Activated CD8-positive, alpha-beta memory T cell treated with anti-CD3 and anti-CD28 coated beads for 1 hour (primary cell): ENCODE results near the gene AEBP1.

Source experiments
- DNase-seq, 2 donors: peaks; one replicate each; pipeline ENCODE4 v3.0.0-alpha.2; 2020; ENCODE audit warnings: low read depth in 1 of 2; ENCODE audit errors: extremely low read depth in 1 of 2

Gene AEBP1

GRCh38 chr7:44140341-44140740 lies 36.2 kb downstream of the AEBP1 start:
- DNase-seq: no peak

GRCh38 chr7:44141221-44141850 lies 37.2 kb downstream of the AEBP1 start, which contains the start of gene MYL7:
MYL7 (minus strand) TSS chr7:44141332; CDS start chr7:44141305, 27 bp downstream.
- no peak for DNase-seq

DNA sequence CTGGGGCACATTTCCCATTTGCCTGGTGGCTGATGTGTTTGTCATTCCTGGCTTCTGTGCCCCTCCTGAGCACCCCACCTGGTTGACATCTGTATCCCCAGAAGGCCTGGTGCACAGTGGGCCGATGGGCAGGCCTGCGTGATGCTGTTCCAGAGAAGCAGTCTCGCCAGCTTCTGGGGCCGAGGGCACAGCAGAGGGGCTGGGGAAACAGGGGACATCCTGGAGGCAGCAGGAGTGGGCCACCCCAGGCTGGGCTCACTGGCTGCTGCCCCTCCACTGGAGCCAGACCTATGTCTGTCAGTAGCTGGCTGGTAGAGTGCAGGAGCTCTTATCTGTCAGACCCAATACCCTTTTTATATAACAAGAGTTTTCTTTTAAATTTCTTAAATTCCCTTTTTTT lies 37.9 kb downstream of the AEBP1 start:
- no peak for DNase-seq

DNA sequence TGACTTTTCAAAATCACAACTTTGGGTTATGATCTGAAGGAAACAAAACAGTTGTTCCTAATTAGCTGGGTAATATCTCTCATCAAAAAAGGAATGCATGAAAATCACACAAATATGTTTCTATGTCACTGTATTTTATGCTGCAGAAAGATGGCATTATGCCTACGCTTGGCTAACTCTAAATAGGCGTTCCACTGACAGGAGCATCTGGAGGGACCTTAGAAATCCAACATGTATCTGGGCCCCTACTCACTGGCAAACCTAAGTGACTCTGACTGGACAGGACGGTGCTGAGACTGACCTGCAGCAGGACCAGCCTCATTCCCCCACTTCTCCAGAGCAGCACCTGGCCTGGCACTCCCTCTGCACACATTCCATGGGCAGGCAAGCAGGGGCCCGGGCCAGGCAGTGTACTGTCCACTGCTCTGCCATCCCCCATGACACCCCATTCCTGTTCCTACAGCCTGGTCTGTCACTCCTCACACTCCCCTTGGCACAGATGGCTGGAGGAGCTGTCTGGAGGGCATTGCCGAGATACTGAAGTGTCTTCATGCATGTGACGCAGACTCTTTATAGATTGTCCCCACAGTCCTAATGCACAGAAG lies 39.6 kb downstream of the AEBP1 start:
- DNase-seq: no peak

DNA sequence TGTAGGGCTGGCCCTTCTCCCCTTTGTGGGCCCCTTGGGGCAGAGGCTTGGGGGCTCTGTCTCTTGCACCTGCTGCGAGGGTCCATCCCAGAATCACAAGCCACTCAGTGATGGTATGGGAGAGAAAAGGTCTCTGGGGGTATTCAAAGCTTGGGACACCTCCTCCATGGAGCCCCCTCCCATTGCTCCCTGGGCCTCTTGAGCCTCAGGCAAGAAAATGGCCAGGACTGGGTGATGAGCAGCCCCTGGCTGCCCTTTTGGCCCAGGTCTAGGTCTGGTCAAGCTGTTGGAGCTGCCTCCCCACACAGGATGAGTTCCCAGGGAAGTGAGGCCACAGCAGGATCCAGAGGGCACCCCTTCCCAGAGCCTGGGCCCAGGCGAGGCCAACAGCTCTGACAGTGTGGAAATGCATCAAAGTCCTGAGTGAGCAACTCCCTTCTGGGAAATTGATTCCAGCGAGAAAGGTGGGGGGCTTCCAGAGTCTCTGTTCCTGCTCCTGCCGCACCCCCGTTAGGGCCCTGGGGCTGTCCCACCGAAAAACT lies 40.4 kb downstream of the AEBP1 start:
- no peak for DNase-seq

DNA sequence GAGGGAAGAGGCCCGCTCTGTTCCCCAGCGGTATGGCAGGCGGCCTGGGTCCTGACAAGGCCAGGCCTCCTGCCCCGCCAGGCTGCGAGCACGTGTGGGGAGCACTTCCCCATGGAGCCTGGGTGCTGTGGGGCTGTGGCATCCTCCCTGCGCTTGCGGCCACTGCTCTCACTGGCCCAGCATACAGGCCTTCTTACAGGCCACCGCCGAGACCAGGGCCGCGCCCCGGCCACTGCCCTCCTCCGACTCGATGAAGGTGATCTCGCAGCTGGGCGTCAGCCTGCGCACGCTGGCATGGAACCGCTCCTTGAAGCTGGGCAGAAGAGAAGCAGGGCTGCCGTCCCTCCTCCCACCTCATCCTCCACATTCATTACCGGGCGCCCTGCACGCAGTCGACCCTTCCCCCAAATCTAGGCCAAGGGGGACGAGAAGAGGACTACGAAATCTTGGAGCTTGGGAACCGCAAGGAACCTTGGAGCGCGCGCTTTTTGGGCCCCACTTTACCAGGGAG lies 40.9 kb downstream of the AEBP1 start:
- DNase-seq: no peak

DNA sequence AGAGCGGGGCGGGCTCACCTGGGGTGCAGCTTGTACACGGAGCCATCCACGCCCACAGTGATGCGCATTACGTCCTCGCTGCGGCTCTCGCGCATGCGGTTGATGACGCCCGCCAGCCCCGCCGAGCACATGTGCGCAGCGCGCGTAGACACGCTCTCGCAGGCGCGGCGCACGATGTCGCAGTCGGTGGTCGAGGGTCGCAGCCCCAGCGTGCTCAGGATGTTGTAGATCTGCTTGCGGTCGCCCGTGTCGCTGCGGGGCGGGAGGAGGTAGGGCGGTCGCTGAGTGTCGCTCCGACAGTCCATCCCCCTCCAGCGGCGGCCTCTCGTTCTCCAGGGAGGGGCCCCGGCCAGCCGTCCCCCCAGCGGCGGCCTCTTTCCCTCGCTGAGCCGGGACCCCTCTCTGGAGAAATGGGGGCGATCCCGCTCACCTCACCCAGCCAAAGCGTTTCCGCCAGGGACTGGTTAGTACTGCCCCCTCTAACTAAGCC lies 41.4 kb downstream of the AEBP1 start:
- peak; percentile 16 to 33 for DNase-seq

DNA sequence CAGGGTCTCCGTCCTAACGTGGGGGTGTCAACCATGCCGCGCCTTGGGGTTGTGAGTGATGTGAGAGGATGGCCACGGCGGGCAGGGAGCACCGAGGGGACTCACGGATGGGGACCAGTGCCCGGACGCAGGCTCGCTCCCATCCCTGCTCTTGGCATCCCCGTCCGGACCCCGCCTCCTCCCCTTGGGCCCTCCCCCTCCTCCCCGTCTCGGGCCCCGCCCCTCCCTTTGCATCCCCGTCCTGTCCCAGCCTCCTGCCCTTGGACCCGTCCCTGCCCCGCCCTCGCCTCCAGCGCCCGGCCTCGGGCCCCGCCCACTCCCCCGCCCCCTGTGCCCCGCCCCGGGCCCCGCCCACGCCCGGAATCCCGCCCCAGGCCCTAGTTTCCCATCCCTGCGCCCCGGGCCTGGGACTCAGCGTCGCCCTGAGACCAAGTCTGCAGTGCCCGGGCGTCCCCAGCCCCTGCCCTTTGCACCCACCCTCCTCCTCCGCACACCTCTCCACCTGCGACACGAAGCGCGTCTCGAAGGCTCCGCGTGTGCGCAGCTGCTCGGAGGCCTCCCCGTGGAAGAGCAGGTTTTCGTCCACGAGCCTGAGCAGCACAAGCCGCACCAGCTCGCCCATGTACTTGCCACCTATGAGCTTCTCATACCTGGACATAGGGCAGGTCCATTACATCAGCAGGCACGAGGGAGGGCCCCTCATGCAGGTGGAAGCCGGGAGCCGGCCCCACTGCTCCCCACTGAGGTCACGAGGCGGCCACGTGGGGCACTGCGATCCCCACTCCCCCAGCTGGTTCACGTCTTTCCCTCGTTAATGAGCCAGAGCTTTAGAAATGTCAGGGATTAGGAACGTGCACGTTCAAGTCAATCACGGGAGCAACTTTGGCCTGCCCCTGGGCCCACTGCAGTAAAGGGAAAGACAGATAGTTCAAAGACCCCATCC lies 42.1 kb downstream of the AEBP1 start:
- DNase-seq: peak; percentile 22 to 37

DNA sequence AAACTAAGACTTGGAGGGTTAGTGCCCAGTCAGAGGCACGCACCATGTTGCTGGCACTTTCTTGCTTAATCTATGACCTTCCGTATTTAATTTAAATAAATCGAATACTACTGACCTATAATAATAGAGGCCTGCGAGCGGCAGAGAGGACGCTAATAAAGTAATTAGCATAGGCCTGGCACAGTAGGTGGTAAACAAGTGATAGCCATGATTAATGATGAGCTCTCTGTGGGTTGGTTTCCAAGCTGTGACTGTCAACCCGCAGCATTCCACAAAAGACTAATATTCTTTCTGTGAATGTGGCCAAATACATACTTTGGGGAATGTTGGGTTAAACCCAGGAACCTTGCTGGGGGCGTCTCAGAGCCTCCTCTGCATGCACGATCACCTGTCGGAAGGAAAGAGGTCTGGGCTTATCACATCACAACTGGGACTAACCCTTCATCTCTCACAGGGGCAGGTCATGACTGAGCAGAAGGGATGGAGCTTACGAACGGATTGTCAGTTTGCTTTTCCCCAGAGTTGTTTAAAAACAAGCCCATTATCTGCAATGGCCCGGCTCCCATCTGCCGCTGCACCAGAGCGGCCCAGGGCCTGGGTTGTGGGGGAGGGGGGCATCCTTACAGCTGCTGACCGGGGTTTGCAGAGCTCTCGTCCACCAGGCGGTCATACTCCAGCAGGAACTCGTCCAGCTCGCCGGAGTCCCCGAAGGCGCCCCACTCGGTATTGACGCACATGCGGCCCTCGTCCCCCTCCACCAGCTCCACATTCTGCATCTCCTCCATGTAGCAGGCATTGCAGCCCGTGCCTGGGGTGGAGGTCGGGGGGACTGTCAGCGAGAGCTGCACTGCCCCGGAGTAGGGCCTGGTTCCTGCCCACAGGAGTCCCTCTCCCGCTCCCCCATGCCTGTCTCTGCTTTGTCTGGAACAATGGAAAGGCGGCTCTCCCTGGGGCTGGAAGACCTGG lies 43.2 kb downstream of the AEBP1 start:
- no peak for DNase-seq

GRCh38 chr7:44148166-44148565 lies 44.0 kb downstream of the AEBP1 start:
- DNase-seq: no peak

DNA sequence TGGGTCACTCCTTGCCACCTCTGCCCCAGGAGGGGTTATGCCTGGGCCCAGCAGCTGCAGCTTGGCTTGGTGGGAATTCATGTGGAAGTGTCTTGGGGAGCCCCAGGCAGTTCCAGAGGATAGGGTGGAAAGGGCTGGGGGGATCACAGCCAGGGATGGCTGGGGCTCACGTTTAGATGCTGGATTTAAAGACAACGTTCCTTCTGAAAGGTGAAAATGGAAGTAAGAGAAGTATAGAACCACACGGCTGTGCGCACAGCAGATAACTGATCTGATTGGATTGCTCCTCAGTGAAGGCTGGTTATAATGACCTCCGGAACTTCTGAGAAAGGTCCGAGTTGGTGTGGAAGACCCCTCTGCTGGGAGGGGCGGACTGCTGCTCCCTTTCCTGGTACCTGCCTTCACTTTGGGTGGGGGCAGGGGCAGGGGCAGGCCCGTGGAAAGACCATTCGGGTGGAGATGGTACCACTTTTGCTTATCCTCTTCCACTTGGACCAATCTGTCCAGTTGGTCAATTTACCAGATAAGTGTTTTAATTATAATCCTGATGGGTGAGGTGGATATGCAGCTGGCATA lies 44.9 kb downstream of the AEBP1 start:
- DNase-seq: no peak

GRCh38 chr7:44149571-44150465 lies 45.7 kb downstream of the AEBP1 start:
- no peak for DNase-seq

DNA sequence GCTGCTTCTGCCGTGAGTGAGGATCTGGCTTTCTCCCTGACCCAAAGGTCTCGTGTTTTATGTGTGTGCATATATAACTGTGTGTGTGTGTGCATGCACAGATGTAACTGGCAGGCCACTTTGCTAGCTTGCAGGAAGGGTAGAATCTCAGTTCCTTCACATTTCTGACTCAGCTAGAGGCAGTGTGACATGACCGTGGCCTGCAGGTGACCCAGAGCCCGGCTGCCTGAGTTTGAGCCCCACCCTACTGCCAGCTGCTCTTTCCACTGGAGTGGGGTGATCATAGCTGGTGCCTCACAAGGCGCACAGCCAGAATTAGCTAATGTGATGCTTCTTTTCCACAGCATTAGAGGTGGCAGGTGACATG lies 46.3 kb downstream of the AEBP1 start:
- DNase-seq: no peak

GRCh38 chr7:44150966-44151941 lies 47.1 kb downstream of the AEBP1 start:
- no peak for DNase-seq

- DNase-seq: no peak
Observed at GRCh38 chr7:44151956-44152355, 47.8 kb downstream of the AEBP1 start.

- DNase-seq: no peak
Observed at GRCh38 chr7:44152971-44153947, 49.1 kb downstream of the AEBP1 start.
